Fibroblast of lung (primary cell): ENCODE results near the gene SLC27A5.

ENCODE experiments used
- CTCF ChIP-seq, 2 donors: IDR thresholded peaks in 1 of 2; conservative IDR thresholded peaks in 1 of 2; 1 replicate in 1 of 2; 2 replicates in 1 of 2; pipeline ENCODE4 v1.5.1; 2011 to 2012; ENCODE audit warnings: low read length in 2 of 2, control low read depth in 1 of 2, inconsistent platforms in 1 of 2, low read depth in 1 of 2, mild to moderate bottlenecking in 1 of 2
- EZH2 ChIP-seq: IDR thresholded peaks from 2 replicates; pipeline ENCODE4 v1.5.1; 2012; ENCODE audit warnings: low read length, control low read depth, mild to moderate bottlenecking; ENCODE audit errors: missing control alignments

- no peak for TF ChIP-seq CTCF (conservative IDR thresholded peaks at IDR 0.05 in 1 of 2, IDR thresholded peaks at IDR 0.05 in 1 of 2; ENCODE audit: low read depth in 1 of 2, low read length in 2 of 2)
- no peak for TF ChIP-seq EZH2
Observed at GRCh38 chr19:58451358-58452101, 60.3 kb downstream of the SLC27A5 start, which contains the start of gene ZNF324B.
